T-helper 9 cell (primary cell): ENCODE results near the gene ANO1.
"Not testable (repeated sequence)": the region's sequence is repeated elsewhere in the genome, so short reads cannot be mapped to it uniquely, and the experiment has no call there.

Experiments used
- DNase-seq: peaks from one replicate; pipeline ENCODE4 v3.0.0-alpha.2; 2020

The ANO1 gene

DNA sequence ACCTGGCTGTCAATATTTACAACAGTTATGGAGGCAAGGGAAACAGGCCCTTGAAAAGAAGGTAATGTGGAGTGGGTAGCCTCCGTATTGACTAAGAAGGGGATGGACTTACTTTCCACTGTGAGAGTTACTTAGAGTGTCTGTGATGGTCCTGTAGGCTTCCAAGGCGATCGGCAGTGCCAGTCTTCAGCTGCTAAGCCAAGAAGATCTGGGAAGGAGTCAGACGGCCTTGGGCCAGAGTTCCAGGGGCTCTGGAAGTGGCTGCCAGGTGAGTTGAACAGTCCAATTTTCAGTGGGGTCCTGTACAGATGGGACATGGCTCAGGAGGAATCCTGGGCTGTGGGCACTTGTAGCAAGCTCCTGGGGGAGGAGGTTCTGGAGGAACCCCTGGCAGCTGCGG is 139.3 kb downstream of the ANO1 start:
- not testable (repeated sequence) for DNase-seq

DNA sequence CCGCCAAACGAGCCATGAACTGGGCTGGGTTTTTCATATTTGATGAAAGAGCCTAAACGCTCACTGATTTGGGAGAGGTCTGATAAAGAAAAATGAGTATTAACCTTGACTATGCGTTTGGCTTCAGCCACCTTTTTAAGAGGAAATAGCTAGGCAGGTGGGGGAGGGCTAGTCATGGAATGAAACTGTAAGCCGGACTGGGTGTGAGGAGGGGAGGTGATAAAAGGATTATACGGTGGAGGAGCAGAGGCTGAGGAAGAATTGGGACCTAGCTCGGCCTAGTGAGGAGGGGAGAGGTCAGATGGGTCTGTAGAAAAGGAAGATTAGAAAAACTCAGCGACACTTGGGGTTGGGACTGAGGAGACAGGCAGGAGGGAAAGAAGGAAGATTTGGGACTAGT is 140.0 kb downstream of the ANO1 start:
- DNase-seq, result not testable (repeated sequence)

DNA sequence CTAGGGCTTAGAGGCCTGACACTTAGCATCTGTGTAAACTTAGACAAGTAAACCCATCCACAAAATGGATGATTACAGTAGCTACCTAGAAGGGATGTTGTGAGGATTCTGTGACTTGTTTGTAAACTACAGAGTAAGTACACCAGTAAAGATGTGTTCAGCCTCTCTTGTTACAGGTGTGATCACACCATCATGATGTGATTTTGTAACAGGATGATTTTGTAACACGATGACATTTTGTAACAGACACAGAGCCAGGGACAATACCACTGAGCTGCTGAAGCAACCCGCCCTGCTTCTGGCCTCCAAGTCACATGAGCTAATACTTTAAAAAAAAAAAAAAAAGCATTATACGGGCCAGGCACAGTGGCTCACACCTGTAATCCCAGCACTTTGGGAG is 142.0 kb downstream of the ANO1 start:
- DNase-seq, result no peak

DNA sequence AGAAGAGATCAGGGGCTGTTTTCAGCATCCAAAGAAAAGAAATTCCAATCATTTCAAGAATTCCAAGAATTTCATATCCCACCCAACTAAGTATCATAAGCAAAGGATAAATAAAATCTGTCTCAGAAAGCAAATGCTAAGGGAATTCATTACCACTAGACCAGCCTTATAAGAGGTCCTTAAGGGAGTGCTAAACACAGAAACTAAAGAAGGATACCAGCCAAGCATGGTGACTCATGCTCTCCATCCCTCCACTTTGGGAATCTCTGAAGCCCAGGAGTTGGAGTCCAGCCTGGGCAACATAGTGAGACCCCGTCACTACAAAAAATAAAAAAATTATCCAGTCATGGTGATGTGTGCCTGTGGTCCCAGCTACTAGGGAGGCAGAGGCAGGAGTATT is 142.8 kb downstream of the ANO1 start:
- DNase-seq, result no peak

DNA sequence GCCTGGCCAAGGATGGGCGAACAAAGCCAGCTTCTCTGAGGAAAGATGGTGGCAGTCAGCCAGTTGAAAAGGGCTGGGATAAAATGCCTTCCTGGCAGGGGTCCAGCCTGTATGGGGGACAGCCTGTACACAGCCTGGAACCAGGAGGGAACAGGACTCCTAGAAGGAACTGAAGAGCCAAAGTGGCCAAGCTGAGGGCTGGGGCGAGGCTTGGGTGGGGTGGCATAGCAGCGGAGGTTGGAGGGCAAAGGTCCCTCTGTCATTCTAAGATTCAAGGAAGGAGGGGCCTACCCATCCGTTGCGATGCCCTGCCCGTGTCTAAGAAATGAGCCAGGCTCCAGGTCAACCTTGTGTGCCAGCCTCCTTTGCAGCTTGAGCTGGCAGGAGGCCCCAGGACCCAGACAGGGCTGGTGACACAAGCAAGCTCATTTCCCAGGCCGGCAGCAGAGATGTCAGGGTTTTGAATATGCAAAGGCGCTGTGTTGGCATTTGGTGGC is 147.6 kb downstream of the ANO1 start:
- DNase-seq, result no peak

DNA sequence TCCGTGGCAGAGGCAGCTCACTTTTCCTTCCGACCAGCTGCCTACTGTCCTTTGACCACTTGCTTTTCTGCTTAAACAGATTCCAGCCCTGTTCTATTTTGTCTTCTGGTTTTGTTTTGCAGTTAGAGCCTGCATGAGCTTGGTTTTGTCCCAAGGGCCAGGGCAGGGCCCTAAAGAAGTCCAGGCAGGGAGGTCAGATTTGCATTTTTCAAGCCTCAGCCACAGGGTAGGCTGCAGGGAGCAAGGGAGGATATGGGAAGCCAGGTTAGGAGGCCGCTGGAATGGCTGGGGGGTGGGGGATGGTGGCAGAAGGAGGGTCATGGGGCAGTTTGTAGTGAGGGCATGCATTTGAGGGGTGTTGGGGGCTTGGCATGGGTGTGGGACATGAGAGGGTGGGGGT is 148.1 kb downstream of the ANO1 start:
- DNase-seq, result no peak

DNA sequence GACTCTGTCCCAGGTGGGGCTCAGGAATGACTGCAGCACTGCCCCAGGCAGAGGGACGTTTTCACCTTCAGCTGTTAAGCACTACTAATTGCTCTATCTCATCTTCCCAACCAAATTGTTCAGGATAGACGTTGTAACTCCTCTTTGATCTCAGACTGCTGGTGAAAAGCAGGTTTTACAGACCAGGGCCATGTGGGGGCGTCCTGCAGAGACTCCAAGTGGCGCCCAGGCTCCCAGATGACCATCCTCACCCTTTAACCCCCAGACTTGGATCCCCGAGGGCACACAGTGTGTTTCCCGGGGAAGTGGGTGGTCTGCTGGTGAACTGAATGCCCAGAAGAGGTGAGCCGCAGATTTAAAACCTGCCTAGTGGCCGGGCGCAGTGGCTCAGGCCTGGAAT is 148.8 kb downstream of the ANO1 start:
- DNase-seq, result no peak

DNA sequence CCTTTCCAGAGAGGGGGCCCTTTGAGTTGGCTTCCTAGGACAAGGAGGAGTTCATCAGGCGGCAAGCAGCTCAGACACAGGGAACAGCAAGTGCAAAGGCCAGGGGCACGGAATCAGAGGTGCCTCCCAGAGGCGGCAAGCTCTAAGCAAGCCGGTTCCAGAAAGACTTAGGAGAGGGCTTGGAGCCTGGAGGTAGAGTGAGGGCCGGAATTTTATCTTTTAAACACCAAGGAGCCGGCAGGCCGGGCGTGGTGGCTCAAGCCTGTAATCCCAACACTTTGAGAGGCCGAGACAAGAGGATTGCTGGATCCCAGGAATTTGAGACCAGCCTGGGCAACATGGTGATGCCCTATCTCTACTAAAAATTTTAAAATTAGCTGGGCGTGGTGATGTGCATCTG is 151.6 kb downstream of the ANO1 start:
- no peak for DNase-seq

DNA sequence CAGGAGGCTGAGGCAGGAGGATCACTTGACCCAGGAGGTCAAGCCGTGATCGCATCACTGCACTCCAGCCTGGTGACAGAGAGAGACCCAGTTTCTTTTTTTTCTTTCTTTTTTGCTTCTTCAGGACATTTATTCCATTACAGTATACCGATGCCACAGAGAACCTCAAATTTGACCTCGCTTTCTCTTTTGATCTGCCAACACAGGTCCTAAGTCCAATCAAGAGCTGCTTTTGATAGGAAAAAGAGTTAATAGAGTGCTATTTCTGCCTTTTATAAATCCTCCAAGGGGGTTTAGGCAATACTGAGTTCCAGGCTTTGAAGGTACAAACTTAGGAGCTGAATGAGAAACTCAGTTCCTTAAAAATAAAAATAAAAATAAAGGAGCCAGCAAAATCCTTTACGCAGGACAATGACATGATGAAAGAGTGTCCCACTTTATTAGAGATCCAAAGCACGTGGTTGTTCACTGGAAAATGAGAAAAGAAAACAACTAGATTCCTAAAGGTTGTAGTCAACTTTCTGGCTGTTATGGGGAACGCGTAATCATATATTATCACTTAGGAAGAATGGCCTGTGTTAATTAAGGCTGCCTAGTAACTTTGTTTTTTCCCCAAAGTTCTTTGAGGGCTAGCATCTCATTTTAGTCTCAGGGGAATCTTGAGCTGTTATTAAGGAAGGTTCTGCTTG is 152.2 kb downstream of the ANO1 start:
- no peak for DNase-seq

DNA sequence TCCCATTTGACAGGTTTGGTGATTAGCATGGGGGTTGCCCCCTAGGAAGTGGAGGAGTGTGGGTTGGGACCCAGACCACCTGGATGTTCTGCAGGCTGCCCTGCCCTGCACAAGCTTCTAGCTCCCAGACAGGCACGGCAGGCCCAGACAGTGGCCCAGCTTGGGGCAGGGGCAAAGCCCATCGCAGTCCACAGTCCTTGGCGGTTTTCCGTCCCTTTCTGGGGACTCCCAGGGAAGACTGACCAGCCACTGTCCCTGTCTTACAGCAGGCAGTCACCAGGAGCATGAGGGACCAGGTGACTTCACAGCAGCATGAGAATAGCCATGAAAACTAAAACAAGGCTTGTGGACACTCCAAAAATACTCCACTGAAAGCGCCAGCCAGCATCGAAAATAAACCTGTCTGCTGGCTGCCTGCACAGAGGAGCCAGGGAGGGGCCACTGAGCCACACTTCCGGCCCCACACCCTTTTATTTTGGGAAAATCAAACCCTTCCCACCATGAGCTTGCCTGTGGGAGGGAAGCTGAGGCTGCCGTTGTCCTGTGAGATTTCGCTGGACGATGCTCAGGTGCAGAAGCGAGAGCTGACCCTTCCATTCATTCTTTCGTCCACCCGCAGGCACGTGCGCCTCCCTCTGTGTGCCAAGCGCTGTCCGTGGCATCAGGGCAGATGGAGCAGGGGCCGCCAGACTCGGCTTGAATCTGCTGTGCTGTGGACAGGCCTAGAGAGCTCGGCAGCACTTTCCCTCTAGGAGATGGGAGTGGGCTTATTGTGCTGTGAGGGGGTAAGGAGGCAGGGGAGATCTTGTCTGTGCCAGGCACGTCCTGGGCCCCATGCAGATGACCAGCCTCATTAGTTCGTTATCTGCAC is 153.0 kb downstream of the ANO1 start:
- DNase-seq, result no peak

DNA sequence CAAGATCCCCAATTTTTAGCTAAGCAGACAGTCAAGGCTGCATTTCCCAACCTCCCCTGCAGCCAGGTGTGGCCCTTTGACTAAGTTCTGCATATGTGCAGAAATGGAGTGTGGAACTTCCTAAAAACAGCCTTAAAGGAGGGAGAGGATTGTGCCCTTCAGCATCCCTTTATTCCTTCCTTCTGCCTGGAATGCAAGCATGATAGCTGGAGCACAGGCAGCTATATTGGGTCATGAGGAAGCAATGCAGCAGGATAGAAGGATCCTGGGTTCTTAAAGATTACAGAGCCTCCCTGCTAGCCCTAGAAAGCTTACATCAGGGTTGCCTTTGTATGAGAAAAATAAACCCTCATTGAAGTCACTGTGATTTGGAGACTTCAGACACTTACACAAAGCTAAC is 154.9 kb downstream of the ANO1 start:
- no peak for DNase-seq

DNA sequence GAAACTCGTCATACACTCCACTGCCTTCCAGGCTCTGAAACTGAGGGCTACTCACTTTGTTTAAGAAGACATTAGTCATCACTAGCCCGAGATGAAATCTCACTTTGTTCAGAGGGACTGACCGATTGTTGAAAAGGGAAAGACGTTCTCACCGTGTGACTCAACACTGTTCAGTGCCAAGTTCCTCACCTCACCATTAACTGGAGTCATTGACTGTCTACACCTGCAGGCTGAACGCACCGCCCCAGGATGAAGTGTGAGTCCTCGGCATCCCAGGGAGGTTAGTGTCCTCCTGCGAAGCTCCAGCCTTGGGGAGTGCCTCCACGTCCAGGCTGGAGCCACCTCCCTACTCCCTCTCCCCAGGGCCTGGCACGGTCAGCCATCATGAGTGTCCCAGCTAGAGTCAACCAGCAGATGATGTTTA is 155.4 kb downstream of the ANO1 start:
- DNase-seq, result no peak

DNA sequence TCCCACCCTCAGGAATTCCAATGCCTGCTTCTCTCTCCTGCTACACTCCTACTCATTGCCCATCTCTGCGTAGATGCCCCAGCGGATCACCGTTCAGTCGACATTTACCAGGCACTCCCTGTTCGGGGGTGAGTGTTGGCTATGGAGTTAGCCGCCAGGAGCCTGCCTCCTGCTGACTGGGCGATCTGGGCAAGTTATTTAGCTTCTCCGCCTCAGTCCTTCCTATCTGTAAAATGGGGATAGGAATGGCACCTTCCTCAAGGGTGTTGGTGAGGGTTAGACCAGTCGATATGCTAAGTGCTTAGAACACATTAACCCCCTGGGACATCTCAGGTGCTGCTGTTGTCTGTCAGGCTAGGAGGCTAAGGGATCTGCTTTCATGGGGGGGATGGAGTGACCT is 155.8 kb downstream of the ANO1 start:
- DNase-seq, result no peak
